HEK293T (cell line): ENCODE results near the gene LINC01488.

ENCODE experiments used
- ELF4 ChIP-seq: fragments of 450-650 bp; IDR thresholded peaks from 2 replicates; pipeline ENCODE4 v1.6.1; 2017; ENCODE audit warnings: antibody characterized with exemption
- FOXA1 ChIP-seq: fragments of 450-650 bp; IDR thresholded peaks from 2 replicates; pipeline ENCODE4 v1.6.1; 2016; ENCODE audit warnings: mild to moderate bottlenecking
- FOXK2 ChIP-seq: fragments of 450-650 bp; IDR thresholded peaks from 2 replicates; pipeline ENCODE4 v1.6.1; 2016; ENCODE audit warnings: mild to moderate bottlenecking
- ZNF384 ChIP-seq: fragments of 450-650 bp; IDR thresholded peaks from 2 replicates; pipeline ENCODE4 v1.6.1; 2016

DNA sequence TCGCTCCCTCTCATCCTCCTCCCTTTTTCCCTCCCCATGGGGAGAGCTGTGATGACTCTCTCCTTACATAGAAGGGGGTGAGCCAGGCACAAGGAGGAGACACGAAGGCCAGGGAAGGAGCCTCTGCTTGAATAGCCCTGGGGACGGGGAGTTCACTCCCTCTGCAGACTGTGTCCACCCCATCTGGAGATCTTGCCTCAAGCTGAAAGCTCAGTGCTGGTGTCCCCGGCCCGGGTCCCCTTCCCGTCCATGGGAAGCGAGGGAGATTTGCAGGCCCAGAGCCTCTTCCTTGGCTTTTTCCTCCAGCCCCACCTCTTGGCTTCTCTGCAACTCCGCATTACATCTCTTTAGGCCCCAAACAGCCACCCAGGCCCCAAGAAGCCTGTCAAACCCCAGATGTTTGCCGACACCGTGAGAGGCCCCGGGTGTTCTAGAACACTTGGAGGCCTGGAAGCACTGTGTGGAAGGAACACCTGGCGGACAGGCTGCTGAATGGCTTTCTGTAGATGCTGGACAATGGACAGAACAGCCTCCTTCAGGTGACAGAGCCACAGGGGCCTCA, 32.3 kb downstream of the LINC01488 start:
- TF ChIP-seq FOXK2, result no peak
- no peak for TF ChIP-seq FOXA1
- no peak for TF ChIP-seq ZNF384
- no peak for TF ChIP-seq ELF4
